Liver (tissue), 9 donors: Measurements from ENCODE around the gene BRD3OS. TPM values are rescaled to one million over a fixed set of nuclear protein-coding genes. Genes with fewer than 3 reads are reported as not detected.

ENCODE experiments used
- DNase-seq: peaks from one replicate; pipeline ENCODE4 v3.0.0-alpha.2; 2017; ENCODE audit warnings: low spot score
- H3K27ac ChIP-seq, 2 donors: one replicate each; pipeline ENCODE4 v1.7.0; 2013; ENCODE audit warnings: inconsistent platforms in 2 of 2, low read length in 2 of 2, control low read depth in 1 of 2, low read depth in 1 of 2, mild to moderate bottlenecking in 1 of 2
- H3K27me3 ChIP-seq, 4 donors: one replicate each; pipeline versions ENCODE4 v1.6.1 to v1.7.0; 2013; ENCODE audit warnings: low read length in 3 of 4, inconsistent platforms in 1 of 4, mild to moderate bottlenecking in 1 of 4, moderate library complexity in 1 of 4; ENCODE audit not compliant: control insufficient read depth in 4 of 4, insufficient read depth in 4 of 4
- H3K36me3 ChIP-seq, 4 donors: one replicate each; pipeline versions ENCODE4 v1.6.1 to v1.7.0; 2013; ENCODE audit warnings: low read length in 3 of 4, mild to moderate bottlenecking in 3 of 4, low read depth in 1 of 4, moderate library complexity in 1 of 4; ENCODE audit not compliant: control insufficient read depth in 4 of 4, insufficient read depth in 3 of 4
- H3K4me1 ChIP-seq, 4 donors: one replicate each; pipeline versions ENCODE4 v1.6.1 to v1.7.0; 2013; ENCODE audit warnings: low read length in 3 of 4, mild to moderate bottlenecking in 3 of 4, moderate library complexity in 1 of 4; ENCODE audit not compliant: control insufficient read depth in 4 of 4, insufficient read depth in 4 of 4
- H3K4me3 ChIP-seq, 3 donors: one replicate each; pipeline versions ENCODE4 v1.6.1 to v1.7.0; 2013; ENCODE audit warnings: low read length in 3 of 3, control low read depth in 1 of 3, low read depth in 1 of 3, mild to moderate bottlenecking in 1 of 3
- H3K9ac ChIP-seq, 2 donors: one replicate each; pipeline ENCODE4 v1.7.0; 2013; ENCODE audit warnings: low read length in 2 of 2, mild to moderate bottlenecking in 2 of 2, moderate library complexity in 2 of 2, control low read depth in 1 of 2, low read depth in 1 of 2
- H3K9me3 ChIP-seq, 4 donors: one replicate each; pipeline versions ENCODE4 v1.6.1 to v1.7.0; 2013; ENCODE audit warnings: low read length in 3 of 4; ENCODE audit not compliant: control insufficient read depth in 4 of 4
- ATF3 ChIP-seq: IDR thresholded peaks from 2 replicates; pipeline ENCODE4 v1.6.1; 2016; ENCODE audit warnings: antibody characterized with exemption
- CTCF ChIP-seq: fragments of 150-350 bp; IDR thresholded peaks from 2 replicates; pipeline ENCODE4 v1.5.1; 2017; ENCODE audit warnings: improper control_type of control experiment, low read depth, low read length; ENCODE audit not compliant: missing input control
- FOXA1 ChIP-seq: IDR thresholded peaks from 2 replicates; pipeline ENCODE4 v1.6.1; 2016; ENCODE audit warnings: antibody characterized with exemption
- FOXA2 ChIP-seq: IDR thresholded peaks from 2 replicates; pipeline ENCODE4 v1.6.1; 2016; ENCODE audit warnings: antibody characterized with exemption
- HNF4A ChIP-seq, 2 donors: conservative IDR thresholded peaks; 2 replicates each; pipeline ENCODE4 v1.6.1; 2016; ENCODE audit warnings: antibody characterized with exemption in 2 of 2, mild to moderate bottlenecking in 2 of 2
- NR2F2 ChIP-seq: IDR thresholded peaks from 2 replicates; pipeline ENCODE4 v1.6.1; 2016; ENCODE audit warnings: antibody characterized with exemption
- RAD21 ChIP-seq, 2 donors: IDR thresholded peaks; 2 replicates each; pipeline ENCODE4 v1.6.1; 2016; ENCODE audit warnings: antibody characterized with exemption in 2 of 2, mild to moderate bottlenecking in 2 of 2
- RXRA ChIP-seq, 2 donors: IDR thresholded peaks; 2 replicates each; pipeline ENCODE4 v1.6.1; 2017 to 2018; ENCODE audit warnings: antibody characterized with exemption in 2 of 2, mild to moderate bottlenecking in 1 of 2
- SP1 ChIP-seq: IDR thresholded peaks from 2 replicates; pipeline ENCODE4 v1.6.1; 2018; ENCODE audit warnings: antibody characterized with exemption, mild to moderate bottlenecking
- TAF1 ChIP-seq: conservative IDR thresholded peaks from 2 replicates; pipeline ENCODE4 v1.6.1; 2016; ENCODE audit warnings: antibody characterized with exemption, mild to moderate bottlenecking
- YY1 ChIP-seq: IDR thresholded peaks from 2 replicates; pipeline ENCODE4 v1.6.1; 2016; ENCODE audit warnings: antibody characterized with exemption, mild to moderate bottlenecking
- ZBTB33 ChIP-seq: IDR thresholded peaks from 2 replicates; pipeline ENCODE4 v1.6.1; 2016; ENCODE audit warnings: antibody characterized with exemption
- WGBS: extraction: QIAGEN DNeasy Blood & Tissue Kit; methylation state at CpG from one replicate; pipeline ENCODE4 v1.1.7; 2013; 5-methylcytosine and 5-hydroxymethylcytosine counted together
- polyA plus RNA-seq, 2 donors: library from polyadenylated mRNA; stranded (reverse) in 1 of 2; unstranded in 1 of 2; fragments of 200-250 nt in 1 of 2; fragments of >200 nt in 1 of 2; fragmentation: Nextera tagmentation in 1 of 2; extraction: Ambion mirVana in 1 of 2; gene quantifications; one replicate each; pipeline versions ENCODE4 v1.2.1 to v1.2.3, GENCODE V29; 2013 to 2015
- total RNA-seq, 2 donors: library from RNA; depleted of rRNA; stranded (reverse); fragments of >200 nt; gene quantifications; one replicate each; pipeline ENCODE4 v1.2.3, GENCODE V29; 2014
- TF ChIP-seq, protein P1 (sequence below): IDR thresholded peaks from 2 replicates; pipeline ENCODE4 v1.6.1; 2016; ENCODE audit warnings: antibody characterized with exemption, mild to moderate bottlenecking
- TF ChIP-seq, protein P2 (sequence below): IDR thresholded peaks from 2 replicates; pipeline ENCODE4 v1.6.1; 2016; ENCODE audit warnings: antibody characterized with exemption
- donor health status: healthy.
- donor health status: healthy.
- donor health status: healthy.
- donor health status: healthy.
- donor health status: healthy.

BRD3OS gene
- total and polyA plus RNA-seq, 4 donors = 2.1 to 5.1 (median 2.9) TPM

GRCh38 chr9:134049772-134050588, 24.7 kb downstream of the BRD3OS start (continued):
- TF ChIP-seq, protein P1, sequence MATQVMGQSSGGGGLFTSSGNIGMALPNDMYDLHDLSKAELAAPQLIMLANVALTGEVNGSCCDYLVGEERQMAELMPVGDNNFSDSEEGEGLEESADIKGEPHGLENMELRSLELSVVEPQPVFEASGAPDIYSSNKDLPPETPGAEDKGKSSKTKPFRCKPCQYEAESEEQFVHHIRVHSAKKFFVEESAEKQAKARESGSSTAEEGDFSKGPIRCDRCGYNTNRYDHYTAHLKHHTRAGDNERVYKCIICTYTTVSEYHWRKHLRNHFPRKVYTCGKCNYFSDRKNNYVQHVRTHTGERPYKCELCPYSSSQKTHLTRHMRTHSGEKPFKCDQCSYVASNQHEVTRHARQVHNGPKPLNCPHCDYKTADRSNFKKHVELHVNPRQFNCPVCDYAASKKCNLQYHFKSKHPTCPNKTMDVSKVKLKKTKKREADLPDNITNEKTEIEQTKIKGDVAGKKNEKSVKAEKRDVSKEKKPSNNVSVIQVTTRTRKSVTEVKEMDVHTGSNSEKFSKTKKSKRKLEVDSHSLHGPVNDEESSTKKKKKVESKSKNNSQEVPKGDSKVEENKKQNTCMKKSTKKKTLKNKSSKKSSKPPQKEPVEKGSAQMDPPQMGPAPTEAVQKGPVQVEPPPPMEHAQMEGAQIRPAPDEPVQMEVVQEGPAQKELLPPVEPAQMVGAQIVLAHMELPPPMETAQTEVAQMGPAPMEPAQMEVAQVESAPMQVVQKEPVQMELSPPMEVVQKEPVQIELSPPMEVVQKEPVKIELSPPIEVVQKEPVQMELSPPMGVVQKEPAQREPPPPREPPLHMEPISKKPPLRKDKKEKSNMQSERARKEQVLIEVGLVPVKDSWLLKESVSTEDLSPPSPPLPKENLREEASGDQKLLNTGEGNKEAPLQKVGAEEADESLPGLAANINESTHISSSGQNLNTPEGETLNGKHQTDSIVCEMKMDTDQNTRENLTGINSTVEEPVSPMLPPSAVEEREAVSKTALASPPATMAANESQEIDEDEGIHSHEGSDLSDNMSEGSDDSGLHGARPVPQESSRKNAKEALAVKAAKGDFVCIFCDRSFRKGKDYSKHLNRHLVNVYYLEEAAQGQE = no peak
- no peak for TF ChIP-seq ATF3
- TF ChIP-seq NR2F2 = no peak

DNA sequence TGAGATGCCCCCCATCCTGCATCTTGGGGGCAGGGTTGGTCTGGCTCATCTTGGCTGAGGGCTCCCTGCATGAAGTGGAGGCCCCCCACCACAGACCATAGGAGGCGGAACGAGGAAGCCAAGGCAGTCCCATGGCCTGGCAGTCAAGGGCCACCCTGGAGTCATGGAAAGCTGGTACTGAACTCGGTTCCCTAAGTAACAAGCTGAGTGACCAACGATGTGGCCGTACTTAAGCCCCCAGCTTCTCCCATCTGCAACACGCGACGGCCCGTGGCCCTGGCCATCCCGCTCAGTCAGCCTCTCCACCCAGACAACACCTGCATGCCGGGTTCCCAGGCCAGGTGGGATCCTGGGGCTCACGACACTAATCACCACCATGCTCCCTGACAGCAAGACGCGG, 25.4 kb downstream of the BRD3OS start:
- H3K27ac ChIP-seq = no peak overlapping the region
- H3K27me3 ChIP-seq = no peaks in the 10 kb centered on the region
- H3K4me3 ChIP-seq = no peak overlapping the region
- WGBS = 89% methylated on average over 14 of the region's 14 CpGs
- TF ChIP-seq TAF1 (no peak), SP1 (no peak), ZBTB33 (no peak), FOXA1 (no peak), YY1 (no peak), FOXA2 (no peak), HNF4A (conservative IDR thresholded peaks at IDR 0.05) (no peak), RXRA (IDR thresholded peaks at IDR 0.05) (no peak), NR2F2 (no peak), RAD21 (IDR thresholded peaks at IDR 0.05) (no peak), CTCF (no peak)
- TF ChIP-seq, protein P1 = no peak
- TF ChIP-seq, protein P2, sequence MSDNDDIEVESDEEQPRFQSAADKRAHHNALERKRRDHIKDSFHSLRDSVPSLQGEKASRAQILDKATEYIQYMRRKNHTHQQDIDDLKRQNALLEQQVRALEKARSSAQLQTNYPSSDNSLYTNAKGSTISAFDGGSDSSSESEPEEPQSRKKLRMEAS = no peak
- peaks cover 3 to 25% (median 14%) of the 10 kb centered on the region in 4 donors for H3K36me3 ChIP-seq
- no peak for DNase-seq
- no peak overlapping the region for H3K9ac ChIP-seq
- peaks cover 12 to 70% (median 42%) of the 10 kb centered on the region in 4 donors for H3K4me1 ChIP-seq
- H3K9me3 ChIP-seq = no peaks in the 10 kb centered on the region
